ENCODE results near the gene CD63.

Gene CD63

DNA sequence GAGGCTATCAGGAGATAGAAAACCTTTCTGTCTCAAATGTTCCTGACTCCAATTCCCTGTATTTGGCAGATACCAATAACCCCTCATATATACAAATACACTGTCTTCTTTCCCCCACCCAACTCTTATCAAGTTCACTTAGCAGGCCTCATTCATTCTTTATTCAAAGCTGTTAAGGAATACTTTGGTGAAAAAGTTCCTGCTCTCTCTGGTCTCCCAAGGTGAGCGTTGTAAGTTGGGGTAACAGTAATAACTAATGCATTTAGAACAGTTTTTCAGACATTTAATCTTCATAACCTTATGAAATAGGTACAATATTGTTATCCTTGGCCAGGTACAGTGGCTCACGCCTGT lies 10.2 kb upstream of the CD63 start:
- DNase-seq, result no peak

DNA sequence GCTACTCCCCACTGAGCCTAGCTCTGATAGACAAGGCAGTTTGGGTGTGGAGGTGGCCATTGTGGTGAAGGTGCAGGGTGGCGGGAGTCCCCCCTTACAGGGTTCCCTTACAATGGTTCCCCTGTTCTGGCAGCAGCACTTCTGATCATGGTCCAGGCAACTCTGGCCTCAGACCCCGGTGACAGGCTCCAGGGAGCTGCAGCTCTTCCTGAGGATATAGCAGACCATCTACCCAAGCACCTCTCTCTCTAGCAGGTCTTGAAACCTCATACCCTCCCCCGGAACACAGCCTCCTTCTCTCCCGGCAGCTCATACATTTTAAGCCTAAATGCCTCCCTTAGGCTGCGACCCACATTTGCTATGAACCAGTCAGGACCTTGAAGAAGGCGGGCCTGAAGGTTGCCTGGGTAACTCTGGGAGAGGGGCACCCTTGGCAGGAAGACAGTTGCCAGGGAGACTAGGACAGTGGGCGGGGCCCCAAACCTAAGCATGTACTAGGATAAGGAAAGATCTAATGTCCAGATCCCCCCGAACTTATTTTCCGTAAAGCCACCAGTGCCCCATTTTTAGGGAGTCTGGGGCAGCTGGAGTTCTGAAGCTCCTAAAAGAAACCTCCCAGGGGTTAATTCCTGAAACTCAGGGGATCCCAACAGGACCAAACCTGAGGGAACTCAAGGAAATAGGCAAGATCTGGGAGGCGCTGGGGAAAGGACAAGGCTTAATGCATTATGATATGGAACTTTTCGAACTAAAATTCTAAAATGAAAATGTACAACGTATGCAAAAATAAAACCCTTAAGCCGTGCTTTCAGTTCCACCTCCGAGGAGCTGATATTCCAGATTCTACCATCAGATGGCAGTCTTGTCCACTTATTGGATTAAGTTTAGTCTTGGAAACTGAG lies 9.6 kb upstream of the CD63 start:
- DNase-seq, result peak in 12 of 14 donors; percentile 52 to 88 (median 73)

DNA sequence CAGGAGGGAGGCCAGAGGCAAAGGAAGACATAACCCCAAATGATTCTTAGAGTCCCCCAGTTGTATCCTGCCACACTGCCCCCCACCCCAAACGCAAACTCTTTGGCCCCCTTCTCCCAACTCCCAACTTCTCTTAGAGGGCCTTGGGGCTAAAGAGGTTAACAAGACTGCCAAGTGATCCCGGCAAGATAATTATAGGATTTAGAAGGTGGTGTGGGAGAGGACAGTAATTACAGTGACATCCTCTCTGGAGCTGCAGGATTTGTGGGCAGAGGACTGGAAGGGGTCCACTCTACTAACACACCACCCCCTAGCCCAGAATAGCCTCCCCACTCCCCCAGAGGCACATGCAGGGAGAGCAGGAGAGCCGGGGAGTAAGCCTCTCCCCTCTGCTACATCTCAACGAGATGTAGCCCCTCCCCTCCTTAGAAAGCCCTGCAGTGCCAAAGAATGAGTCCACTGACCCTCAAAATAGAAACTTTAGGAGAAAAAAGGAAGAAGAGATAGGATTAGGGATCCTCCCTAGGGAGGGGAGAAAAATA lies 8.8 kb upstream of the CD63 start:
- peak in 3 of 14 donors; percentile 34 to 57 (median 43) for DNase-seq

- peak in 11 of 14 donors; percentile 9 to 59 (median 35) for DNase-seq
Observed at GRCh38 chr12:55736780-55737580, 8.2 kb upstream of the CD63 start.

GRCh38 chr12:55736076-55736475 lies 7.3 kb upstream of the CD63 start:
- DNase-seq, result no peak

DNA sequence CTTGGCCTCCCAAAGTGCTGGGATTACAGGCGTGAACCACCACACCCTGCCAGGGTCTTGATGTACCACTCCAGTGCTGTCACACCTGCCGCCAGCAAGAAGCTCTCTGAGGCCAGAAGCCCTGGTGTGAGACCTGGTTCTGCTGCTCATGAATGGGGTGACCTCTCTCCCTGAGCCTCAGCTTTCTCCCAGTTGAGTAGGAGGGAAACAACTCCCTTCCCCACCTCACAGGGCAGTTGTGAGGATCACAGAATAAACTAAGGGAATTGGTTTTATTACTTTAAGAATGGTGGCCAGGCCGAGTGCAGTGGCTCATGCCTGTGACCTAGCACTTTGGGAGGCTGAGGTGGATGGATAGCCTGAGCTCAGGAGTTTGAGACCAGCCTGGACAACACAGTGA lies 5.8 kb upstream of the CD63 start:
- no peak for DNase-seq

DNA sequence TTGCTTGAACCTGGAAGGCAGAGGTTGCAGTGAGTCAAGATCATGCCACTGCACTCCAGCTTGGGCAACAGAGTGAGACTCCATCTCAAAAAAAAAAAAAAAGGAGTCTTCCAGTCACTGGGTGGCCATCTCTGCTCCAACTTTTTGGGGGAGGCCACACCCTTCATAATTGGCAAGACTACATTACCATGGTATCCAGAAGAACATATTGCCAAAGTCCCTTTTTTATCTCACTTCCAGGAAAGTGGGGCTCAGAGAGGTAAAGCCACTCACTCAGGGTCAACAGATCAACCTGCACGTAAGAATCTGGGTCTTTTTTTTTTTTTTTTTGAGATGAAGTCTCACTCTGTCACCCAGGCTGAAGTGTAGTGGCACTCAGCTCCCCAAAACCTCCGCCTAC lies 5.0 kb upstream of the CD63 start:
- no peak for DNase-seq

GRCh38 chr12:55733021-55733555 lies 4.3 kb upstream of the CD63 start:
- DNase-seq, result no peak

GRCh38 chr12:55732288-55732687 lies 3.5 kb upstream of the CD63 start:
- DNase-seq, result no peak

- DNase-seq, result peak in 12 of 14 donors; percentile 40 to 82 (median 68)
Observed at GRCh38 chr12:55729819-55730818, 1.3 kb upstream of the CD63 start.

DNA sequence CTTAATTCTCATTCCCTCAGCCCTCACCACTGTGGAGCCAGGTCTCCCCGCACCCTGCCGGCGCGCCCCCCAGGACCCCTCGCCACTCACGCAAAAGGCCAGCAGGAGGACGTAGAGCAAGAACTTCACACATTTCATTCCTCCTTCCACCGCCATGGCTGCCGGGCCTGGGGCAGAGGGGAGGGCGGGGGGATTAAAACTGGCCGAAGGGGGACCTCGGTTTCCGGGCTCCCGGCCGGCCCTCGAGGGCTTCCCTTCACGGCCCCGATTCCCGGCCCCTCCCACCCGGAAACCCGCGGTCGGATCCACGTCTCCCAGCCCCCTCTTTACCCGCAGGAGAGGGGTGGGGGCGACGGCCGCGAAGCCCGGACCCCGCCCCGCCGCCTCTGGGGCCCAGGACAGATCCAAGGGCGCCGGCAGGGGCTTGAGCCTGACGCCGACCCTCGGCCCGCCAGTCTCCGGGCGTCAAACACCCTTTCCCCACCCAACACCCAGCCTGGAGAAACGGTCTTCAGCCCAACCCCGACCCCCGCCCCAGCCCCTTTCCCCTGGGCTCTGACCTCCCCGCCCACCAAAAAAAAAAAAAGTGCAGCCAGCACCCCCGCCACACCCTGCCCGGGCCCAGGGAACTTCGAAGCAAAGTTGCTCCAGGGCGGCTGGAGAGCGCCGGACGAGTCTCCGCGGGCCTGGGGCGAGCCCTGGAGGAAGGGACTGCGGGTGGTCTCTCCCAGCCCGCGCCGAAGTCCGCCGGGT lies 447 bp downstream of the CD63 start:
- DNase-seq, result peak in 12 of 14 donors; percentile 28 to 80 (median 62)

DNA sequence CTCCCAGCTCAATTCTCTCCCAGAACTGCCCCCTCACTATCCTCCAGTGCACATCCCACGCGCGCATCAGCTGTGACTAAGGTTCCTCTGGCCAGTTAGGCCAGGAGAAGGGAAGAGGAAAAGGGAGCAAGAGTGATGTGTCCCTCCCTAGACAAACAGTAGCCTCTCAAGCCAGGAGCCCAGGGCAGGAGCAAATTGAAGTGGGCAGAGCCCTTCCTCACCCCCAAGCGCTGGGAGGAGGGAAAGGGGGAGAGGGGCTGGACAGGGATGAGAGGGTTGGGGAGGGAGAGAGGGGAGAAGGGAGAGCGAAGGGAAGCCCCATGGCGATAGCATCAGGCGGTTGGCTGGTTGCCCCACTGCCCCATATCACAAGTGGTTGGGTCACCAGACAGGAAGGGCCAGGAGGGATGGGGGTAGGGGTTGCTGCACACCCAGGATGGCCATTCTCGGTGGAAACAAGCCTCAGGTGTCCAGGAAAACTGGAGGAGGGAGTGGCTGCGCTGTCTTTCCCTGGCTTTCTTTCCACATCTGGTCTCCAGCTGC lies 1.1 kb downstream of the CD63 start:
- peak in 9 of 14 donors; percentile 28 to 76 (median 56) for DNase-seq

DNA sequence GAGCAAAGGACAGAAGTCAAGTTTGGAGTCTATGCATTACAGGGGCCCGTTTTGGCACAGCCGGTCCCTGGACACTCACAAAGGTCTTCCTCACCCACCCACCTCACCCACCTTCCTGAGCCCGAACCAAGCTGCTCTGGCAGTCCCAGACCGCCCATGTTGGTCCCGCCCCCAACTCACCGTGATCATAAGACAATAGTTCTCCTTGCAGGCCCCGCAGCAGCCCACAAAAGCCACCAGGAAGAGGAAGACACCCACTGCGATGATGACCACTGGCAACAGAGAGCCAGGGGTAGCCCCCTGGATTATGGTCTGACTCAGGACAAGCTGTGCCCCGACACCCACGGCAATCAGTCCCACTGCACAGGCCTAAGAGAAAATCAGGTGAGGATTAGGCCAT lies 1.8 kb downstream of the CD63 start:
- DNase-seq, result peak in 1 of 14 donors; percentile 12

DNA sequence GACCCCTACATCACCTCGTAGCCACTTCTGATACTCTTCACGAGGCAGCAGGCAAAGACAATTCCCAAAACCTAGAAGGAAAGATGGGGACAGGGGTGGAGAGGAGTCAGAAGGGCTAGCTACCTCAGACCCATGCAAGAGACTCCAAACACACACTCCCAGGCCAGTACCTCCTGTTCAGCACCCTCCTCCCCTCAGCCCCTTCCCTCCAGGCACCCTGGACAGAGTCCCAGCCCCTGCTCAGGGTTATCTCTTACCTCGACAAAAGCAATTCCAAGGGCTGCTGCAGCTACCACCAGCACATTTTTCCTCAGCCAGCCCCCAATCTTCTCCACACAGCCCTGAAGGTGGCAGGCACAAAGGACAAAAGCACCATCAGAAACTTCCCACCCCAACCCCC lies 3.3 kb downstream of the CD63 start:
- no peak for DNase-seq

GRCh38 chr12:55724940-55725309 lies 3.9 kb downstream of the CD63 start:
- DNase-seq, result no peak

GRCh38 chr12:55724226-55724939 lies 4.4 kb downstream of the CD63 start:
- DNase-seq, result peak in 10 of 14 donors; percentile 16 to 60 (median 36)

DNA sequence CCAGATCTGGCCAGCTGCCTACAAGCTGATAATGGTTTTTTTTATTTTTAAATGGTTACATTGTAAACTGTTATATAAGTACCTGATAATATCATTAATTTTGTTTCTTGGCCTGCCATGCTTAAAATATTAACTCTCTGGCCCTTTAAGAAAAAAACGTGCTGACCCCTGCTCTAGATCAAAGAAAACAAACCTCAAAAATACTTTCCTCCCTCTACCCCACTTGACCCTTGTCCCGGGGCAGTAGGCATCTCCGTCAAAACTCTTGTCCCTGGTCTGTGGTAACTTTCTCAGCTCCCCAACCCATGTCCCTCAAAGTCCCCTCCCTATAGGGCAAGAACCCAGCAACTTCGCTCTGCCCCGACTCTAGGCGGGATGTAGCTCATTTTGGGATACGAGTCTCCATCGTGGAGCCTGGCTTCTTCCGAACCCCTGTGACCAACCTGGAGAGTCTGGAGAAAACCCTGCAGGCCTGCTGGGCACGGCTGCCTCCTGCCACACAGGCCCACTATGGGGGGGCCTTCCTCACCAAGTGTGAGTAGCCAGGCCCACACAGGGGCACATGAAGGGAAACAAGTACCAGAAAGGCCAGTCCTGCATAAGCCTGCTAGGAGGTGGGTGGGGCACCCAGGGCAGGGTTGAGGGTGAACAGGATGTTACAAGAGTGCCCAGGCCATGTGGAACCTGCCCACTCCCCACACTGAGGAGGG lies 5.1 kb downstream of the CD63 start:
- no peak for DNase-seq

DNA sequence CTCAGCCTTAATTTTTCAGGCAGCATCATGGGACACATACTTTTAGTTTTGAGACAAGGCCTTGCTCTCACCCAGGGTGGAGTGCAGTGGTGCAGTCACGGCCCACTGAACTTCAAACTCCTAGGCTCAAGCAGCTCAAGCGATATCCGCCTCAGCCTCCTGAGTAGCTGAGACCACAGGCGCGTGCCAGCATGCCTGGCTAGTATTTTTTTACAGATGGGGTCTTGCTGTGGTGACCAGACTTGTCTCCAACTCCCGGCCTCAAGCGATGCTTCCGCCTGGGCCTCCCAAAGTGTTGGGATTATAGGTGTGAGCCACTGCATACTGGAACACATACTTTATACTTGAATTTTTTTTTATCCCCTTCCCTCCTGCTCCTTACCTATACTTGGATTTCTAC lies 5.9 kb downstream of the CD63 start:
- no peak for DNase-seq

DNA sequence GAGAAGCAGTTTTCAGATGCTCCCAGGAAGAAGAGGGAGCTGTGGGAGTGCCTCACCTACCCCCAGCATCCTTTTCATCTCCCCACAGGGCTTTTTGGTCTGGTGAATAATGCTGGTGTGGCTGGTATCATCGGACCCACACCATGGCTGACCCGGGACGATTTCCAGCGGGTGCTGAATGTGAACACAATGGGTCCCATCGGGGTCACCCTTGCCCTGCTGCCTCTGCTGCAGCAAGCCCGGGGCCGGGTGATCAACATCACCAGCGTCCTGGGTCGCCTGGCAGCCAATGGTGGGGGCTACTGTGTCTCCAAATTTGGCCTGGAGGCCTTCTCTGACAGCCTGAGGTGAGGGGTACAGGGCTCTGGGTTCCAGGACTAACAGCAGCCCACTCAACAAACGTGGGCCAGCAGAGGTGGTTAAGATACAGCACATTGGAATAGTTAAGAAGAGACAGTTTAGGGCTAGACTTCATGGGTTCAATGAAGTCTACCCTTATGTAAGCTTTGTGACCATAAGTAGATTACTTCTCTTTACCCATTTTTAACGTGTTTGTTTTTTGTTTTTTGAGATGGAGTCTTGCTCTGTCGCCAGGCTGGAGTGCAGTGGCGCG lies 7.1 kb downstream of the CD63 start:
- no peak for DNase-seq

Data from C1 segment of cervical spinal cord (tissue), 14 donors.